ENCODE results near the gene CAPN15.
"Not testable (repeated sequence)": the region's sequence is repeated elsewhere in the genome, so short reads cannot be mapped to it uniquely, and the experiment has no call there.

DNA sequence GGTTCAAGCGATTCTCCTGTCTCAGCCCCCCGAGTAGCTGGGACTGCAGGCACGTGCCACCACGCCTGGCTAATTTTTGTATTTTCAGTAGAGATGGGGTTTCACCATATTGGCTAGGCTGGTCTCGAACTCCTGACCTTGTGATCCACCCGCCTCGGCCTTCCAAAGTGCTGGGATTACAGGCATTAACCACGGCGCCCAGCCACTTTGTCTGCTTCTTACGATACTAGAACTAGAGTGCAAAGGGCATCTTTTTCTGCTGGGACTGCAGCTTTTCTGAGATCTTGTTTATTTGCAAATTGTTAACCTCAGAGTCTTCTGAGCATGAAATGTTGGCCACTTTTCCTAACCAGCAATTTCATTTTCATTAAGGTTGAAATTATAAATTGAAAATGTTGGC is 49.2 kb upstream of the CAPN15 start:
- TF ChIP-seq, protein P1, sequence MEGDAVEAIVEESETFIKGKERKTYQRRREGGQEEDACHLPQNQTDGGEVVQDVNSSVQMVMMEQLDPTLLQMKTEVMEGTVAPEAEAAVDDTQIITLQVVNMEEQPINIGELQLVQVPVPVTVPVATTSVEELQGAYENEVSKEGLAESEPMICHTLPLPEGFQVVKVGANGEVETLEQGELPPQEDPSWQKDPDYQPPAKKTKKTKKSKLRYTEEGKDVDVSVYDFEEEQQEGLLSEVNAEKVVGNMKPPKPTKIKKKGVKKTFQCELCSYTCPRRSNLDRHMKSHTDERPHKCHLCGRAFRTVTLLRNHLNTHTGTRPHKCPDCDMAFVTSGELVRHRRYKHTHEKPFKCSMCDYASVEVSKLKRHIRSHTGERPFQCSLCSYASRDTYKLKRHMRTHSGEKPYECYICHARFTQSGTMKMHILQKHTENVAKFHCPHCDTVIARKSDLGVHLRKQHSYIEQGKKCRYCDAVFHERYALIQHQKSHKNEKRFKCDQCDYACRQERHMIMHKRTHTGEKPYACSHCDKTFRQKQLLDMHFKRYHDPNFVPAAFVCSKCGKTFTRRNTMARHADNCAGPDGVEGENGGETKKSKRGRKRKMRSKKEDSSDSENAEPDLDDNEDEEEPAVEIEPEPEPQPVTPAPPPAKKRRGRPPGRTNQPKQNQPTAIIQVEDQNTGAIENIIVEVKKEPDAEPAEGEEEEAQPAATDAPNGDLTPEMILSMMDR (IDR thresholded peaks at IDR 0.05) = not testable (repeated sequence)
- not testable (repeated sequence) for TF ChIP-seq POLR2A (IDR thresholded peaks at IDR 0.05)

Data from thyroid gland (tissue), 4 donors.